ENCODE measurements around the gene IST1. TPM values are rescaled to one million over a fixed set of nuclear protein-coding genes. Genes with fewer than 3 reads are reported as not detected.

IST1 gene
- total RNA-seq, 1 donor from 2014 or later, result 141 TPM

- DNase-seq (ENCODE audit: low read depth in 2 of 2), result no peak
Measured at GRCh38 chr16:71916397-71916920, 21.1 kb downstream of the IST1 start.

GRCh38 chr16:71917900-71918299 lies 22.6 kb downstream of the IST1 start:
- DNase-seq (ENCODE audit: low read depth in 2 of 2), result peak in 1 of 2 donors; percentile 37

DNA sequence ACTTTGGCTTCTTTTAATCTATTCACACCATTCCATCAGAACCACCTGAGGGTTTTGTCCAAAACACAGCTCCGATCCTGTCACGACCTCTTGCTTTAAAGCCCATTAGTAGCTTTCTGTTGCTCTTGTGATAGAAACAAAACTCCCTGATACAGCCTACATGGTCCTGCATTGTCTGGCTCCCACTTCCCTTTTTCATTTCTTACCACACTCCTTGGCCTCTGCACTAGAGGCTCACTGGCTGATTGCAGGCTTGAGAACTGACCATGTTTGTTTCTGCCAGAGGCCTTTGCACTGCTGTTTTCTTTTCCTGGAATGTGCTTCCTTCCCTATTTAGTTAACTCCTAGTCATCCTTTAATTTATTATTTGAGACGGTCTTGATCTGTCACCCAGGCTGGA lies 23.7 kb downstream of the IST1 start:
- no peak for DNase-seq (ENCODE audit: low read depth in 2 of 2)

DNA sequence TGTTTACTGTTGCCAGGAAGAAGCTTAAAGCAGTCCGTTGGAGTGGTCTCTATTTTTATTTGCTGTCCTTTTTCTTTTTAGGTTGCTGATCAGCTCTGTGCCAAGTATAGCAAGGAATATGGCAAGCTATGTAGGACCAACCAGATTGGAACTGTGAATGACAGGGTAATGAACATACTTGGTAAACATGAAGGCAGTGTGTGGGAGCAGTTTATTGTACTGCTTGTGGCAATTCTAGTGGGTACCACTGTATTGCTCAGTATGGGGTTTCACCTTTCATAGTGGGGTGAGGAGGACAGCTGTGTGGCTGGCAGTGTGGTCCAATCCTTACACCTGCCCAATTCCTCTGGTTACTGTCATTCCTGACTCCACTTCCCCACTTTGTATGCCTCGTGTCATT lies 25.3 kb downstream of the IST1 start:
- DNase-seq (ENCODE audit: low read depth in 2 of 2), result no peak

DNA sequence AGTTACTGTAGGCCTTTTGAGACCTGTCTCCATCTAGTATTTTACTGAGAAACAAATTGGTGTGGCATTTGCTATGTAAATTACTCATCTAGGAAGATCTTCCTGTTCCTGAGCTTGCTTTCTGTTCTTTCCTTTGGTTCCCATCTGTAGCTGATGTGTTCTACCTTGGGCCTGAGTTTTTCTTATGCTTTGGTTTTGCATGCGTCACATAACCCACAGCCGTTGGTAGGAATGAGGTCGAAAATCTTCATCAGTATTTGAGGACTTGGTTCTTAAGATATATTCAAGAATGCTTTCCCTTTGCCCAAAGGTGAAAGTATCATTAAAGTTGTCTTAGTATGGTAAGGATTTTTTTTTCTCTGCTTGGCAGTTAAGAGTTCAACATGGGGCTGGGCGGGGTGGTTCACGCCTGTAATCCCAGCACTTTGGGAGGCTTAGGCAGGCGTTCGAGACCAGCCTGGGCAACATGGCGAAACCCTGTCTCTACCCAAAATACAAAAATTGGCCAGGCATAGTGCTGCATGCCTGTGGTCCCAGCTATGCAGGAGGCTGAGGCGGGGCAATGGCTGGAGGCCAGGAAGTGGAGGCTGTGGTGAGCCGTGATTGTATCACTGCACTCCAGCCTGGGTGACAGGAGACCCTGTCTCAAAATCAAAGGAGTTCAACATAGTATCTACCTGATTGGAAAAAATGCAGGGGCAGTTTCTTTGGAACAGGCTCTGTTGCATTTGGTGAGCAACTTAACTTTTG lies 28.8 kb downstream of the IST1 start:
- no peak for DNase-seq (ENCODE audit: low read depth in 2 of 2)

- DNase-seq (ENCODE audit: low read depth in 2 of 2), result peak; percentile 30 to 49
Measured at GRCh38 chr16:71924710-71925109, 29.4 kb downstream of the IST1 start.

- peak; percentile 31 to 94 for DNase-seq (ENCODE audit: low read depth in 2 of 2)
Measured at GRCh38 chr16:71927383-71927782, 32.1 kb downstream of the IST1 start.

- DNase-seq (ENCODE audit: low read depth in 2 of 2), result peak; percentile 9 to 47
Measured at GRCh38 chr16:71927787-71928186, 32.5 kb downstream of the IST1 start.

DNA sequence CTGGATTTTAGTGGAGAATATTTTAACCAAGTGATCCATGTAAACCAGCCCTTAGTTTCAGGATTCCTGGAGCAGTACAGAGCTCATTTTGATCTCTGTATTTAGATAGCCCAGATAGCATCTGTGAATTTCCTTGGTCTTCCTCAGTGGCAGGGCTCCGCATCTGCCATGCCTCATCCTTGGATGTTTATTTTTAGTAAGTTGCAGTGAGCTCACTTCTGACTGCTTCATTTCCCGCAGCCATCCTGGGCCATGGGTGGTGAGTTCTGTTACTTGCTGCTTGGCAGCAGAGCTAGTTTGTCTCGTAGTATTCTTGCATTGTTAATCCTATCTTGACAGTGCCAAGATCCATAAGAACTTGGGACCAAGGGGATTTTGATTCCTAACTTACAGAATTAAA lies 33.7 kb downstream of the IST1 start:
- peak in 1 of 2 donors; percentile 85 for DNase-seq (ENCODE audit: low read depth in 2 of 2)

DNA sequence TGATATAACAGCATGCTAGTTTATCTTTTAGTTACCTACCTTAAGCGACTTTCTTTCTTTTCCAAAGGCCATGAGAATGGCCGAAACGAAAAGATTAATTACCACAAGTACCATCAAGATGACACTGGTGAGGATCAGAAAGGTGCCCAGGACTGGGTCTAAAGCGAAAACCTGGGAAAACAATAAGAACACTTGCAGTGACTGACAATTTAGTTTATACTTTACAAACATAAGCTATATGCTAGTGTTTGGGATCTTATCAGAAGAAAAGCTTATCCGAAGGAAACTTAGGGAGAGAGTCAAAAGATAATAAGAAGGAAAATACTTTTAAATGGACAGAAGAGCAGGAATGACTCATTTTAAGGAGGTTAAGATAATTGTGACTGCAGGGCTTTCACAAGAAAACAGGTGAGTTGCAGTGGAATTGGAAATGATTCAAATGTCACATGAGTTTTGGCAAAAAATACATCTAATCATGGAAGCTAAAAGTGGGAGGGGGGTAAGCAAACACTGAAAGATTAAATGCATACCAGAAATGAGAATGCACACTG lies 34.8 kb downstream of the IST1 start:
- no peak for DNase-seq (ENCODE audit: low read depth in 2 of 2)

DNA sequence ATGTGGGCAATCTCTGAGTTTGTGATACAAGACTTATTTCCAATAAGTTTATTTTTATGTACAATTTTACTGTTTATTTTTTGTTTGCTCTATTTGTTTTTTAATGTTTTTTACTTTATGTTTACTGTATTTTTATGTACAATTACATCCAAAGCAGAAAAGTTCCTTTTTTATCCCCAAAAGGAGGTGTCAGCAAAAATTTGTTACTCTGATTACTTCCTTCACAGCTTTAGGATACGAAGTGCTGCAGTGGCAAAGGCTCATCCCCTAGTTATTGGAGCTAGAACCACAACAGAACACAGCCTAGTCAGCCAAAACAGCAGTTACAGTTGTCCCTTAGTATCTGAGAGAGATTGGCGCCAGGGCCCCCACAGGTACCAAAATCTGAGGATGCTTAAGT lies 35.7 kb downstream of the IST1 start:
- DNase-seq (ENCODE audit: low read depth in 2 of 2), result no peak

GRCh38 chr16:71931599-71931998 lies 36.3 kb downstream of the IST1 start:
- DNase-seq (ENCODE audit: low read depth in 2 of 2), result no peak

DNA sequence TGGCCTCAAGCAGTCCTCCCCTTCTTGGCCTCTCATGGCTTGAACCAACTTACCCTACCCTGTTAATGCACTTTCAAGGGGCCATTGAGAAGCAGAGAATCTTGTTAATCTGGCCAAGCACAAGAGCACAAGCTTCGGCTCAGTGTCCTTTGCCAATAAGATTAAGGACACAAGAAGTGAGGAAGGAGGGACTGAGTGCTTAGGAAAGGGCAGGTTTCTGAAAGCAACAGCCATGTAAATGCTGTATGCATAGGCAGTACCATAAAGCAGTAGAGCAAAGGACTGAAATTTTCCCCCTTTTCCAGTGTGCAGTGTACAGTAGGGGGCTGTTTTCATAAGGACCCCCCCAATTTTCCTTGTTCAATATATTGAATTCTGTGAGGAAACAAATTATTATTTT lies 37.7 kb downstream of the IST1 start:
- no peak for DNase-seq (ENCODE audit: low read depth in 2 of 2)

DNA sequence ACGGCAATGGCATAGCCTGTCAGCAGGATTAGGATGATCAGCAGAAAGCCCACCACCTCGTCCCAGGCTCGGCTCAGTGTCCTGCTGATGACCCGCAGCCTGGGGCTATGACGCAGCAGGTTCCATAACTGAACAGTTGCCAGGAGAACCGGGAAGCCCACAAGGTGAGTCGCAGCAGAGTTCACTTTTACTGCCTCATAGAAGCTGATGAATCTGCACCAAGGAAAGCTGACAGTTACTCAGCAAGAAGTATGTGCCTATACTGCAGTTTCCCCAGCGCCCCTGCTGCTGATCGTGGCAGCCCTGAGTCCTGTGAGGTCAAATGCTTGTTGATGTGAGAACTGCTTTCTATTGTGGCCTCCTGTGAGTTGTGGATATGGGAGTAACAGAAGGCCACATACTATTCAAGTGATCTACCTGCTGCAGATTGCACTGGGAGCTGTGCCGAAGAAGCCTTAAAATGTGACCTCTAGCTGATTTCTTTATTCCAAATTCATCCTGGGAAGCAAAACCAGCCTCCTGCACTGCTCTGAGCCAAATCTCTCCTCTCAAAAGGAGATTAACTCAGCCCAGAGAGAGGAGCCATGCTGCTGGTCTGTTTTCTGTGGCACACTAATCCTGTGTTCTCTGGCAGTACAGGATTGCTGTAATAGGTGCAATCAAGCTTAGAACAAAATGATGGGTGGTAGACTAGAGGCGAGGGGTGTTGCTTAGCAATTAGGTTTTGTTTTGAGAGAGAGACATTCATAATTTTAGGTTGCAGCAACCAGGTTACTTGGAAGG lies 38.8 kb downstream of the IST1 start:
- DNase-seq (ENCODE audit: low read depth in 2 of 2), result peak in 1 of 2 donors; percentile 5

- DNase-seq (ENCODE audit: low read depth in 2 of 2), result no peak
Measured at GRCh38 chr16:71937868-71938510, 42.7 kb downstream of the IST1 start.

GRCh38 chr16:71943887-71944286 lies 48.6 kb downstream of the IST1 start:
- DNase-seq (ENCODE audit: low read depth in 2 of 2), result no peak

DNA sequence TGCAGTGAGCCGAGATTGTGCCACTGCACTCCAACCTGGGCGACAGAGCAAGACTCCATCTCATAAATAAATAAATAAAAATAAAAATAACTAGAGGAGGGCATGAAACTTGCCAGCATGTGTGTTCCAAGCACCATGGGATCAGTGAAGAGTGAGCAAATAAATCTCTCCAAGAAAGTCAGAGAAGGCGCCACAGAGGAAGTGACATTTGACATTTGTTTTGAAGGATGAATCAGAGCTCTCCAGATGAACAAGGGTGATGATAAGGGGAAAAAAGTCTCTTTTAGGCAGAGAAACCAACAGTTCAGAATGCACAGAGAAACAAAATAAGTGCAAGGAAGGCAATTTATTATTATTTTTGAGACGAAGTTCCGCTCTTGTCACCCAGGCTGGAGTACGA lies 50.3 kb downstream of the IST1 start:
- DNase-seq (ENCODE audit: low read depth in 2 of 2), result no peak

- DNase-seq (ENCODE audit: low read depth in 2 of 2), result no peak
Measured at GRCh38 chr16:71952825-71953224, 57.5 kb downstream of the IST1 start.

DNA sequence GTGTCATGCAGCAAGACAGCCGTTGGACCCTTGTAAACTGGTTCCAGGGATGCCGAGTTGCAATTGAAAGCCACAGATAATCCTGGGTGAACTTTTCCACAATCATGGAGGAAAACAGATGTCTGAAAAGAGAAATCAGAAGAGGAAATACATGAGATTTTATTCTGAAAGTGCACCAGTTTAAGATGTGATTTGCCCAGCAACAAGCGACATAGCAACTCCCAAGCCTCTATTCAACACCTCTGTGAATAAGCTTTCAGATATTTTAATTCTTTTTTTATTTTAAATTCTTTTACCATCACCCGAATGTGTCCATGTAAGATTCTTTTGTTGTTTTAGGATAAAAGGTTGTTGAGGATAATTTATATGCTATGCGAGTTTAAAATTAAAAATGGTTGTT lies 58.8 kb downstream of the IST1 start:
- no peak for DNase-seq (ENCODE audit: low read depth in 2 of 2)

DNA sequence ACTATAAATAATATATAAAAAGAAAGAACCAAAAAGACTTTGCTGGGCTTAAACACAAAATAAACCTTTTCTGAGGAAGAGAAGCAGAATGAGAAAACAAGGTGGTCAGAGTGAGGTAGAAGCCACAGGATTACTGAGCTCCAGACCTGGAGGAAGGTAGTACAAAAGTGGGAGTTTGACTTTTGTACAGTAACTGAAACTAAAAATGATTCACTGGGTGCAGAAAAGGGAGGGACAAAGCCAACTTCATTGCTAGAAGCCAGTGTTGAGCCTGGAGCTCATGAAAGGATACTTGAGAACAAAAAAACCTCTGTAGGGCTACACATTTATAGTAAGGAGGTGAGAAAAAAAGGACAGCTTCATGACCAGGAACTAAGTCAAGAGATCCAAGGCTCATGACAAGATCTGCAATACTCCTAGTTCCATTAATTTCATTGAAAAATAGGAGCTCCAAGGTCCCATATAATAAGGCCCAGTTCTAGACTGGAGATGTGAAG lies 59.4 kb downstream of the IST1 start:
- no peak for DNase-seq (ENCODE audit: low read depth in 2 of 2)

DNA sequence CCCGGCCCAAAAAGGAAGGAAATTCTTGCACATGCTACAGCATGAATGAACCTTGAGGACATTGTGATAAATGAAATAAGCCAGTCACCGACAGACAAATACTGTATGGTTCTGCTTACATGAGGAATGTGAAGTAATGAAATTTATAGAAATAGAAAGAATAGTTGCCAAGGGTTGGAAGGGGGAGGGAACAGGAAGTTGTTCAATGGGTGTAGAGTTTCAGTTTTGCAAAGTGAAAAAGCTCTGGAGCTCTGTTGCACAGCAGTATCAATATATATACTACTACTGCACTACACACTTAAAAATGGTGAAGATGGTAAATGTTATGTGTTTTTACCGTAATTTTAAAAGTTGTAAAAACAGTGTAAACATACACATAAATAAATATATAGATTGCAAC lies 61.2 kb downstream of the IST1 start:
- DNase-seq (ENCODE audit: low read depth in 2 of 2), result peak in 1 of 2 donors; percentile 42
